GM19324 (cell line): ENCODE results near the gene XRCC2.
"Not testable (repeated sequence)": the region's sequence is repeated elsewhere in the genome, so short reads cannot be mapped to it uniquely, and the experiment has no call there.

Source experiments
- ATAC-seq: cut with Tn5 transposase; IDR thresholded peaks from one replicate; pipeline ENCODE4 v1.9.1; 2021; ENCODE audit warnings: mild to moderate bottlenecking, moderate library complexity; ENCODE audit not compliant: unreplicated experiment, low FRiP score

The XRCC2 gene

GRCh38 chr7:152675759-152676636 lies at the start of gene XRCC2:
TSS of gene XRCC2 (minus strand) at chr7:152676141. CDS start at chr7:152676079, 62 bp downstream.
- ATAC-seq: peak; percentile 91

- no peak for ATAC-seq
Observed at GRCh38 chr7:152723364-152723763, 47.4 kb upstream of the XRCC2 start.

GRCh38 chr7:152712412-152713042 lies 36.6 kb upstream of the XRCC2 start:
- not testable (repeated sequence) for ATAC-seq

GRCh38 chr7:152711444-152711944 lies 35.6 kb upstream of the XRCC2 start:
- ATAC-seq: no peak

GRCh38 chr7:152710153-152710442 lies 34.2 kb upstream of the XRCC2 start:
- no peak for ATAC-seq

GRCh38 chr7:152709287-152710152 lies 33.6 kb upstream of the XRCC2 start:
- ATAC-seq: no peak

GRCh38 chr7:152704796-152705384 lies 28.9 kb upstream of the XRCC2 start:
- no peak for ATAC-seq

- no peak for ATAC-seq
Observed at GRCh38 chr7:152699079-152699478, 23.1 kb upstream of the XRCC2 start.

GRCh38 chr7:152697268-152697974 lies 21.5 kb upstream of the XRCC2 start:
- ATAC-seq: not testable (repeated sequence)

- not testable (repeated sequence) for ATAC-seq
Observed at GRCh38 chr7:152692196-152692595, 16.3 kb upstream of the XRCC2 start.

- no peak for ATAC-seq
Observed at GRCh38 chr7:152683297-152683696, 7.4 kb upstream of the XRCC2 start.

- no peak for ATAC-seq
Observed at GRCh38 chr7:152677808-152678670, 2.1 kb upstream of the XRCC2 start.

- ATAC-seq: peak; percentile 12
Observed at GRCh38 chr7:152674860-152675758, 832 bp downstream of the XRCC2 start.

- no peak for ATAC-seq
Observed at GRCh38 chr7:152673897-152674296, 2.0 kb downstream of the XRCC2 start.

GRCh38 chr7:152672626-152673025 lies 3.3 kb downstream of the XRCC2 start:
- no peak for ATAC-seq

GRCh38 chr7:152669758-152670157 lies 6.2 kb downstream of the XRCC2 start:
- no peak for ATAC-seq

- no peak for ATAC-seq
Observed at GRCh38 chr7:152668975-152669374, 7.0 kb downstream of the XRCC2 start.

GRCh38 chr7:152667958-152668357 lies 8.0 kb downstream of the XRCC2 start:
- ATAC-seq: peak; percentile 75
